Suppressor macrophage treated with lipopolysaccharide for 1 hour (primary cell): ENCODE data around the gene SUFU.

Experiments
- DNase-seq, 3 donors: peaks; one replicate each; pipeline ENCODE4 v3.0.0-alpha.2; 2020 to 2022

SUFU gene

DNA sequence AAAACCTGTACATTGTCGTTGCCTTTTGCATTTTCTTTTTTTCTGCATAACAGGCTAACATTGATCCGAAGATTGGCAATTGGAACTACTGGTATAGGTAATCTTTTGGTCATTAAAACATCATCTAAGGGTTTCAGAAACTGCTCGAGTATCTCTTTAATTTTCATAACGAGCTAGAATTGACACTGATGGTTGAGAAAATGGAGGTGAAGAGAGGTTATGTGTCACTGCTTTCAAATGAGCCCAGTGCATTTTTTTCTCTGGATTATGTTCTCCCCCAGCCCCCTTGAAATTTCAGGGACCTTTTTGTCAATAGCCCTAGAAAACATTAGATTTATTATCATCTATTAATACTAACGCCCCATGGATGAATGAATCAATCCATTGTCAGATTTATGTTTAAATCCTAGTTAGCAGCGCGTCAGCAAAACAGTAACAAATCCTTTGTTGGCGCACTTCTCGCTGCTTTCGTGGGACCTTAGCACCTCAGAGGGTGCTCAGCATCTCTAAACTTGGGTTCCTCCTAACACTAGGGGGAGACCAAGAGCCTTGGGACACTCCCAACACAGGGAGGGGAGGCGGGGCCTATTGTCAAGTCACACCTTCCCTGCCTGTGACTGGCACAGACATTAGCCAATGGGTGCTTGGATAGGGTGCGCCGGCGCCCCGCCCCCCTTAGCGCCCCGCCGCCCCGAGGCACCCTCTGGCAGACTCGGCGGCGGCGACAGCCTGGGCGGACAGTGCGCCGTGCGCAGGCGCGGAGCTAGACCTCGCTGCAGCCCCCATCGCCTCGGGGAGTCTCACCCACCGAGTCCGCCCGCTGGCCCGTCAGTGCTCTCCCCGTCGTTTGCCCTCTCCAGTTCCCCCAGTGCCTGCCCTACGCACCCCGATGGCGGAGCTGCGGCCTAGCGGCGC lies at the start of gene SUFU:
TSS of gene SUFU (plus strand) at position 709 of the 915 bp plus-strand sequence. CDS start at position 890, 181 bp downstream.
- DNase-seq: peak; percentile 100

DNA sequence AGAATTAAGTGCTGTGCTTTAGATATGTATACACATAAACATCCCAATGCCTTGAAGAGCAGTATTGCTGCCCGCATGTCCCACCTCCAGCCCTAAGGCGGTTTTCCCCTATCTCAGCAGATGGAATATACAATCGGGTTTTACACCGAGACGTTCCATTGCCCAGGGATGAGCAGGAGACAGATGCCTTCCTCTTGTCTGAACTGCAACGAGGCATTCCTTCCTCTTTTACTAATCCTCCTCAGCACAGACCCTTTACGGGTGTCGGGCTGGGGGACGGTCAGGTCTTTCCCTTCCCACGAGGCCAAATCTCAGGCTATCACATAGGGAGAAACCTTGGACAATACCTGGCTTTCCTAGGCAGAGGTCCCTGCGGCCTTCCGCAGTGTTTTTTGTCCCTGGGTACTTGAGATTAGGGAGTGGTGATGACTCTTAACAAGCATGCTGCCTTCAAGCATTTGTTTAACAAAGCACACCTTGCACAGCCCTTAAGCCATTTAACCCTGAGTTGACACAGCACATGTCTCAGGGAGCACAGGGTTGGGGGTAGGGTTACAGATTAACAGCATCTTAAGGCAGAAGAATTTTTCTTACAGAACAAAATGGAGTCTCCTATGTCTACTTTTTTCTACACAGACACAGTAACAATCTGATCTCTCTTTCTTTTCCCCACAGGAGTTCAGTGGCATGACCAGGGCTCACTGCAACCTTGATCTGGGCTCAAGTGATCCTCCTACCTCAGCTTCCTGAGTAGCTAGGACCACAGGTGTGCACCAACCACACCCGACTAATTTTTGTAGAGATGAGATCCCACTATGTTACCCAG lies 48.9 kb upstream of the SUFU start:
- peak in 1 of 3 donors; percentile 17 for DNase-seq

DNA sequence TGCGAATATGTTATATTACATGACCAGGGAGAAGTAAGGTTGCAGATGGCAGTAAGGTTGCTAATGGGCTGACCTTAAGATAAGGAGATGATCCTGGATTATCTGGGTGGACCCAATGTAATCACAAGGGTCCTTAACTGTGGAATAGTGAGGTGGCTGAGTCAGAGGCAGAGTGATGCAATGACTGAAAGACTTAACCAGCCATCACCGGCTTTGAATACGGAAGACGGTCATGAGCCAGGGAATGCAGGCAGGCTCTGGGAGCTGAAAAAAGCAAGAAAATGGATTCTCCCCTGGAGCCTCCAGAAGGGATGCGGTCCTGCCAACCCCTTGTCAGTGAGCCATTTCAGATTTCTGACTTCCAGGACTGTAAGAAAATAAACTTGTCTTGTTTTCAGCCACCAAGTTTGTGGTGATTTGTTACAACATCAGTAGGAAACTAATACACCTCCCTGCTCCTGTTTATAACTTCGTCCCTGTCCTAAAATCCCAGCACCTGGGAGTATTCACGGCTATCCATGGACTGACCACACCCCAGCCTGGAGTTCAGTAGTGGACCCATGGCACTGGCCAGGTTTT lies 47.8 kb upstream of the SUFU start:
- DNase-seq: peak; percentile 84 to 89 (median 89)

DNA sequence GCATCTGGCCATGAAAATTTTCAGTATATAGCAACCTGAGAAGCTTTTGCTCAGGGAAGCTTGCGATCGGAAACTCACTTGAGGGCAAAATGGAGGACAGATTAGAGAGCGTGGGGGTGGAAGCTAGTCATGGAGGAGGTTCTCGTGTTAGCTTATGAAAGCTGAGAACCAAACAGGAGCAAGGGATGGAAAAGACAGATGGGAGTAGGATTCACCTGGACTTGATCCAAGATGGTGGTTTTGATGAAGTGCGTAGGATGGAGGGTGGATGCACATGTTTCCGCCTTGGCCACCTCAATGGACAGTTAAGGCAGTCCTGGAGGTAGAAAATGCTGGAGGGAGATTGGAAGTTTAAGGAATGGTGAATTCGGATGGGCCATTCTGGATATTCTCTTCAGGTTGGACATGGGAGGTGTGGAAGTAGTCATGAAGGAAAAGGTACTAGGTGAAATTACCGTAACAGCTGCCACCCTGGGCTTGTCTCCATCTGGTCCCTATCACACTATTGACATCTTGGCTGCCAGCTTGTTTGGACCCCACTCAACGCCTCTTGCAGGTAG lies 46.1 kb upstream of the SUFU start:
- DNase-seq: no peak

DNA sequence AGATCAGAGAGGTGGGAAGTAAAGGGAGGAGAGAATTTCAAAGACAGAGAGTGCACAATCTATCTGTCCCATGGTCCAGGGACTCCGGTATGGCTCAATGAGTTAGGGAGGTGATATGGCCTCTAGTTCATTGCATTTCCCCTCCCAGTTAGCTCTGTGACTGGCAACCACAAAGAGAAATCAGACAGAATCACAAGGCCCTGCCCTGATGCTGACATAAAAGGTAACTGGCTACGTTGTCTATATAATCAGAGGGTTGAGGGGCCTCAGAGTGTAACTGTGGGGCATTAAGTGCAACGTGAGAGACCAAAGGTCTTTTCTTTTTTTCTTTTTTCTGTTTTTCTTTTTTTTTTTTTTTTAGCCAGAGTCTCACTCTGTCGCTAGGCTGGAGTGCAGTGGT lies 45.1 kb upstream of the SUFU start:
- no peak for DNase-seq

DNA sequence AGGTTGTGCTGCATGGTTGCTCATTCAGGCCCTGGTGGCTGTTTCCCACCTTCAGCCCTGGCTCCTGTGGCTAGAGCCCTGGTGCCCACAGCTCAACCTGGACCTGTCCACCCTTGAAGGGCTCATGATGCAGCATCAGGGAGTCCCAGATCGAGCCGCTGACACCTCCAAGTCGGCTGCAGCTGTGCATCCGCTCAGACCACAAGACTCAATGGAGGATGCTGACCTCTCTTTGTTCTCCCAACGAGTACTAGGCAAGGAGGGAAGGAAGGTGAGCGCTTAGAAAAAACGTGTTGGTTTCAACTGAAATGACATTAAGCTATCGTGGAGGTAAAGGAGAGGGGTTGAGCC lies 43.0 kb upstream of the SUFU start:
- no peak for DNase-seq

DNA sequence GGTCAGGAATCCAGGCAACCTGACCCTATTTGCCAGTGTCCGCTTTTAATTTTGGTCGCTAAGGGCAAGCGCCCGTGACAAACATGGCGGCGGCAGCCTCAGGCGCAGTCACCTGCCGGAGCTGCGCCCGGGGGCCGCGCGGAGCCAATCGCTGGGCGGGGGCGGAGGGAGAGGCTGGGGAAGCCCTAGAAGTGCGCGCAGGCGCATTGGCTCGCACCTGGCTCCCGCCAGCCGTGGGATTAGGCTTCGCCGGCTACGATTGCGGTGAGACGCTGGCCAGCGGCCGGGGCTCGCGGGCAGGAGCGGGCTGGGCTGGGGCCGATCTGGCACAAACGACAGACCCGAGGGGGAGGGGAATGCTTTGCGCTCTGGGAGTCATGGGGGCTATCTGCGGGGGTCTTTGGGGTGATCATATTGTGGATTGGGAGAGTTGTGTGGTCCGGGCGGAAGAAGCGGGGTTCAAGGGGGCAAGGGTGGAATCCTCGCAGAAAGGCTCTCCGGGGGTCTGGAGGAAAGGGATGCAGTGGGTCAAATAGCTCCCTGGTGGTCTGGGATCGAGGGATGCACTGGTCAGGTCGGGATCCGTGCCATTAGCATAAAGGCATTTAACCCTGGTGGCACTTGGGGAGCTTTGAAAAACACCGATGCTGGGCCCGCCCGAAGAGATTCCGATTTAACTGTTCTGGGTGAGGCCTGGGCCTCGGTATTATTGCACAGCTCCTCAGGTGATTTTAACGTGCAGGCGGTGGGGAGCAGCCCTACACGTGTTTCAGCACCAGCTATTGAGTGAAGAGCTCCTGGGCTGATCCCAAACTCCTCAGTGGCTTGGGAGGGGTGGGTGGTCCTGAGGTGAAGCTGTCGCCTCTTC lies 42.4 kb upstream of the SUFU start:
- DNase-seq: peak; percentile 89 to 96 (median 92)

DNA sequence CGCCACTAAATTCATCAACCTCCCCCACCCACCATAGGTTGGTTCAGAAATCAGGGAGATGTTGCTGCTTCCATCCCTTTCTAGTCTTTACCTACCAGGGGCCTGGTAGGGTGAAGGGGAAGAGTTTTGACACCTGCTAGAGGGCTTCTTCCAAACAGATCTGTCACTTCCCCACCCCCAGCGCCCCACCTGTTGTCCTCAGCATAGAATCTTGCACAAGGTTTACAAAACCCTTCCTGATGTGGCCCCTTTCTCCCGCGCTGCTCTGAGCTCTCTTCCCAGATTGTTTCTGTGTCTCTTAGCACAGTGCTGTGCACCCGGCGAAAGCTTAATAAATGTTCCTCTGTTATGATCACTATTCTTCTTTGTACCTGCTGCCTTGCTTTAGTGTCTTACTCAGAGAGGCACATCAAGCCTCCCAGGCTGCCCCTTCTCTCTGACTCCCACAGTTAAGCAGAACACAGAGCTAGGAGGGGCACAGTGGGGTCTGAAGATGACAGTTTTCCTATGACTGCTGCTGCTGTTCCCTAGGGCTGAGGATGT lies 41.2 kb upstream of the SUFU start:
- no peak for DNase-seq

DNA sequence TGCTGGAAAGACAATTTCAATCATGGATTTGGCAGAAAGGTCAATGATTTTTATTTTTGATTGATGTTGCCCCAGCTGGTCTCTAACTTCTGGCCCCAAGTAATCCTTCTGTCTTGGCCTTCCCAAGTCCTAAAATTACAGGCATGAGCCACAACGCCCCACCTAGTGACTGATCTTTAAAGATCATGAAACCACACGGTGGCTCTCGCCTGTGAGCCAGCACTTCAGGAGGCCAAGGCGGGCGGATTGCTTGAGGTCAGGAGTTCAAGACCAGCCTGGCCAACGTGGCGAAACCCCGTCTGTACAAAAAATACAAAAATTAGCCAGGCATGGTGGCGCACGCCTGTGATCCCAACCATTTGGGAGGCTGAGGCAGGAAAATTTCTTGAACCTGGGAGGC lies 39.8 kb upstream of the SUFU start:
- DNase-seq: no peak

DNA sequence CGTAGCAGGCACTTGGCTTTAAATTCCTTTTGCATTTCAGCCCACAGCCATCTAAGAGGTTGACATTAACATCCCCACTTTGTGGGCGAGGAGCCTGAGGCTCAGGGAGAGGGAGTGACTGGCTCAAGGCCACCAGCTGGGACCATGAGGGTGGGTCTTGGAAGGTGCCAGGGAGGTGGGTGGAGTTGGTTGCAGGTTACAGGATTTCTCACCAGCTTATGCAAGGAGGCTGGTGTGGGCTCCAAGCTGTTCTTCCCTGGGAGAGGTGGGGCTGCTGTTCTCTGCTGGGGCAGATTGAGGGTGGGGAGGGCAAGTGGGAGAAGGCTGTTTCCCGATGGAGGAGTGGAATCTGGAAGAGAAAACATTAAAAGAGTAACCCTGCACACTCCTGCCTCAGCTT lies 38.3 kb upstream of the SUFU start:
- no peak for DNase-seq

DNA sequence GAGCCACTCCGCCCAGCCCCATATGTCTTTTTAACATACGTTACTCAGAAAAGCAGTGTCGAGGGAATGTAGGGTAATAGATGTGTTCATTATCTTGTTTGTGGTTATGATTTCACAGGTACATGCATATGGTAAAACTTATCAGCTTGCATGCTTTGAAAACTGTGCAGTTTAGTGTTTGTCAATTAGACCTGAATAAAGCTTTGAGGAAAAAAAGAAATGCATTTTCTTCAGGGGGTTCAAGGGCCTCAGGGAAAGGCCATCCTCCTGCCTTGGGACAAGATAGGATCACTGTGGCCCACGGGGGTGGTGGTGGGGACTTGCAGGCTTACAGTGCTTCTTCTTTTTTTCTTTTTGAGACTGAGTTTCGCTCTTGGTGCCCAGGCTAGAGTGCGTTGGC lies 36.5 kb upstream of the SUFU start:
- no peak for DNase-seq

DNA sequence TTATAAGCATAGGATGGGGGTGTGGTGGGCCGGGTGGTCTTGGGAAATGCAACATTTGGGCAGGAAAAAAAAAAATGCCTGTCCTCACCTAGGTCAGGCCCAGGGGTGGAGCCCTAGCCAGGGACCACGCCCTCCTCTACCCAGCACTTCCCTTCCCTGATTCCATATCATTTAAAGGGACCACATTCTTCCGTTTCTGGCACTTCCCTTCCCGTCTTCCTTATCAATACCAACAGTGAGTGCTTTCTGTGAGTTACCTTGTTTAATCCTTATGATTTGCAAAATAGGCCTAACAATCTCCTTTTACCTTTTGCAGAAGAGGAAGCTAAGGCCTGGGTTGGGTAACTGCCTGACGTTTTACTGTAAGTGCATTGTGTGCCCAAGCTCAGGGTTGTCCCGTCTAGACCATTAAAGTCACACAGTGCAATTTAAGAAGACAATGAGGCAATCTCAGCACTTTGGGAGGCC lies 35.8 kb upstream of the SUFU start:
- peak; percentile 61 to 78 (median 68) for DNase-seq

DNA sequence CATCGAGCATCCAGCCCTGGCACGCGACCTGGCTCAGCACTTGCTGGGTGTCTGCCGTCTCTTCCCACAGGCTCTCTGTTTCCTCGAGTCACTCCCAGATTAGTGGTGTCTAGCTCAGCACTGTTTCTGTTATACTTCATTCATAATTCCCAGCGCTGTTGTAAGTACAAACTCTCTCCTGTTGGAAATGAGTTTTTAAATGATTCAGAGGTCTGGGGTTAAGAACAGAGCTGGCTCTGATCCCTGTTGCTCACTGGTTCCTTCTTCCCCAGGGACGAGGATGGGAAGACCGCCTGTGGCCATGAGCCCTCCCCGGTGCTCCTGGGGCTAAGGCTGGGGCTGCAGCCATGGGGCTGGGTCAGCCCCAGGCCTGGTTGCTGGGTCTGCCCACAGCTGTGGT lies 35.1 kb upstream of the SUFU start:
- DNase-seq: no peak

DNA sequence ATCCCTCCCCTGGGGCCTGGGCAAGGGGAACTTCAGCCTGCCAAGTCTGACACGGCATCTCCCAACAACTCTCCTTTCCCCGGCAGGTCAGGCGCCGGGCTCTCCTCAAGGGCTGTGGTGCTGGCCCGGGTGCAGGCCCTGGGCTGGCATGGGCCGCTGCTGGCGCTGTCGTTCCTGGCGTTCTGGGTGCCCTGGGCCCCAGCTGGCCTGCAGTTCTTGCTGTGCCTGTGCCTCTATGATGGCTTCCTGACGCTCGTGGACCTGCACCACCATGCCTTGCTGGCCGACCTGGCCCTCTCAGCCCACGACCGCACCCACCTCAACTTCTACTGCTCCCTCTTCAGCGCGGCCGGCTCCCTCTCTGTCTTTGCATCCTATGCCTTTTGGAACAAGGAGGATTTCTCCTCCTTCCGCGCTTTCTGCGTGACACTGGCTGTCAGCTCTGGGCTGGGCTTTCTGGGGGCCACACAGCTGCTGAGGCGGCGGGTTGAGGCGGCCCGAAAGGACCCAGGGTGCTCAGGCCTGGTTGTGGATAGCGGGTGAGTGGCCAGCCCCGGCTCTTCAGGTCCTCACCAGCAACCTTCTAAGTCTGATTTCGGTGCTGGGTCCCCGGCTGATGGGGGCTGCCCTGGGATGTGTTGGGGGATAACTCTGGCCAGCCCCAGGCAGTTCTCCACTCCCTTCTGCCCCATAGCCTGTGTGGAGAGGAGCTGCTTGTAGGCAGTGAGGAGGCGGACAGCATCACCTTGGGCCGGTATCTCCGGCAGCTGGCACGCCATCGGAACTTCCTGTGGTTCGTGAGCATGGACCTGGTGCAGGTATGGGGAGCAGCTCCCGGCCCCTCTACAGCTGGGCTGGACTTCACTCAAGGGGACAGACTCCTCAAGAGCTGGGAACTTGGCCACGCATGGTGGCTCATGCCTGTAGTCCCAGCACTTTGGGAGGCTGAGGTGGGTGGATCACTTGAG lies 32.9 kb upstream of the SUFU start:
- no peak for DNase-seq

DNA sequence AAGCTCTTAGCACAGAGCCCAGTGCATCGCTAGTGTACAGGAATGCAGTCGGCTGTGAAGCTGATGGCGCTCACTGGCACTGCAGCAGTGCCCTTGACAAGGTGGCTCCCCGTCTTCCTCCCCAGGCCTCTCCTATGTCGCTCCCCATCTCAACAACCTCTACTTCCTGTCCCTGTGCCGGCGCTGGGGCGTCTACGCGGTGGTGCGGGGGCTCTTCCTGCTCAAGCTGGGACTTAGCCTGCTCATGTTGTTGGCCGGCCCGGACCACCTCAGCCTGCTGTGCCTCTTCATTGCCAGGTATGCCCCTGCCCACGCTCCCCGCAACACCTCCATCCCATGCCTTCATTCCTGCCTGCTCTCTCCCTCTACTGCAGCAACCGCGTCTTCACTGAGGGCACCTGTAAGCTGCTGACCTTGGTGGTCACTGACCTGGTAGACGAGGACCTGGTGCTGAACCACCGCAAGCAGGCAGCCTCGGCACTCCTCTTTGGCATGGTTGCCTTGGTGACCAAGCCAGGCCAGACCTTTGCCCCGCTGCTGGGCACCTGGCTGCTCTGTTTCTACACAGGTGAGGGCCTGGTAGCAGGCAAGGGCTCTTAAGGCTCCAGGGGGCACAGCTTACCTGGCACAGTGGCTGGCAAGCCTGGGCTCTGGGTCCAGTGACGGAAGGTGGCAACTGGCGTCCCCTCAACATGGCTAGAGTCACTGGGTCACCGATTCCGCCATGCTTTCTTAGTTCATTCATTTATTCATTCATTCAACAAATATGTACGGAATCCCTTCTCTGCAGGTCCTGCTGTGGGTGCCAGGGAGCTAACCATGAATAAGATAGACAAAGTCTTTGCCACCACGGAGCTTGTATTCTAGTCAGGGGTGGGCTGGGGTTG lies 30.1 kb upstream of the SUFU start:
- DNase-seq: no peak

DNA sequence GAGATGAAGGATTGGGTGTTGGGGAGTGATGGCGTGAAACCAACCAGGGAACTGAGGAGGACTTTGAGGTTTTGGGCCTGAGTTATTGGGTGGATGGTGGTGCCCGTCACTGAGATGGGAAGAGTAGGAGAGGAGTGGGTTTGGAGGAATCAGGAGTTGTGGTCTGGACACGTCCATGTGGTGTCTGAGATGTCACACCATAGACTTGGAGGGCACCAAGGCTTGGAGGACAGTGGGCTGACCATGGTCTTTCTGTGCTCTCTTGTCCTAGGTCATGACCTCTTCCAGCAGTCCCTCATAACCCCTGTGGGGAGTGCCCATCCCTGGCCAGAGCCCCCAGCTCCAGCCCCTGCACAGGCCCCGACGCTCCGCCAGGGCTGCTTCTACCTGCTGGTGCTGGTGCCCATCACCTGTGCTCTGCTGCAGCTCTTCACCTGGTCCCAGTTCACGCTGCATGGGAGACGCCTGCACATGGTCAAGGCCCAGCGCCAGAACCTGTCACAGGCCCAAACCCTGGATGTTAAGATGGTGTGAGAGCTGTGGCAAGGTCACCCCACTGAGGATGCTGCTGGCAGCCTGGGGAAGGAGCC lies 28.2 kb upstream of the SUFU start:
- no peak for DNase-seq

DNA sequence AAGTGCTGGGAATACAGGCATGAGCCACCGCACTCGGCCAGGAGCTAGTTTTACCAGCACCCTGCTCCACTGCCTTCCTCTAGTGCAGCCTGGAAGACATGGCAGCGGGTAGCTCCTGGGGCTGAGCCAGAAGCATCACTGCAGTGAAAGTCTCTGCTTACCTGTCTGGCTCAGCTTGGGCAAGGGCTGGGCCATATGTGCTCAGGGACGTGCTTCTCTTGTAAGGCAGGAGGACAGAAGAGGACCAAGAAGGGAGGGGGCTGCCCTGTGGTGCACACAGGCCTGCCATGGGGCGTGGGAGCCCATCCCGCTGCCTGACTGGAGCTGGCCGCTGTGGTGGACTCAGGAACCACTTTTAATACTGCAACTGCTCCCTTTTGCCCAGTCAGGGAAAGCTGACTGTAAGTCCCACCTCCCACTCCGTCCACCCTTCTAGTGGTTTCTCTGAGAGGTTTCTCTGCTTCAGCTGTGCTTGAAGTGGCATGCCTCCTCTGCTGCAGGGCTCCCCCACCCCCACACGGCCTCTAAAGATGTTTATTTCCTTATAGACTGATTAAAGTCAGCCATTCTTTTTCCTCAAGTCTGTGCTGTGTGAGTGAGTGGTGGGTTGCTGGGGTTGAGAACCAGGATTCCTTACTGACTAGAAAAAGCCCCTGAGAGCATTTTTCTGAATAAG lies 27.2 kb upstream of the SUFU start:
- DNase-seq: no peak

DNA sequence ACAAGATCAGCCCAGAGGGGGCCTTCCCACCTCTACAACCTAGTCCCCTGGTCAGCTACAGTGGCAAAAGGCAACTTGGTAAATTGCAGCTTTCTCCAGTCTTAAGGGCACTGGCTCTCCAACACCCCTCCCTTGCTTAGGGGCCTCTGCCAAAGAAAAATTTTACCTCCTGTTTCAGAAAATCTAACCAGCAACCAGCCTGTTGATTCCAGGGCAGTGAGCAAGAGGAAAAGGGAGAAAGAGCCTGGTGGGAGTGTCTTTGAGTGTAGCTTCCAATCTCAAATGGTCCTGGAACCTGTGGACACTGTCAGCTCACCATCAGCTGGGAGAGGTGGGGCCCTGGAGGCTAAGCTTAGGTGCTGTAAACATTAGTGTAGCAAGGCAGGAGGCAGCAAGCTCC lies 24.1 kb upstream of the SUFU start:
- DNase-seq: no peak

DNA sequence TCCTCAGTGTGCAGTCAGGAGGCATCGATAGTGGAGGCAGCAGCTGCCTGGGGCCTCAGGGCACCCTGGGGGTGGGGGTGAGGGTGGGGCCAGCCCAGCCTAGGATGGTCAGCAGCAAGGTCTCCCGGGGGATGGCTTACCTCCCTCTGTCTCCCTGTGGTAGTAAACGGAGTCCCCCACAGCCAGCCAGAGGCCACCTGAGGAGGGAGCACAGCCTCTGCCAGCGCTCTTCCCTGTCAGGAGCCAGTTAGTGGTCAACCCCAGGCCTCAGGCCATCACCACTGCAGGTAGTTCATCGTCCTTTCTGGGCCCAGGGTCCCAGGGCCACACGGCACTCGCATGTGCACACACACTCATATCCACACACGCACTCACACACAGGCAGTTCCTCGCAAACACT lies 23.4 kb upstream of the SUFU start:
- DNase-seq: no peak
